GM12878 (cell line): ENCODE data around the gene FGR. TPM values are rescaled to one million over a fixed set of nuclear protein-coding genes. Genes with fewer than 3 reads are reported as not detected.

Experiments
- ATAC-seq: fragments of 200-7000 bp; cut with Tn5 transposase; 3 replicates; pipeline ENCODE4 v1.9.1; 2020; ENCODE audit warnings: mild to moderate bottlenecking, moderate library complexity
- BruUV-seq: library from RNA; stranded (reverse); fragments of 400-500 nt; replicated peaks from 2 replicates; lab custom pipeline; 2021; lab: Mats Ljungman, UMichigan
- CTCF ChIA-PET: fragments of 300-600 bp; sonication (Branson Sonifier 250); formaldehyde crosslinking; extraction: SDS; loops from one replicate; lab custom pipeline; 2021; ENCODE audit warnings: inconsistent platforms; lab: Yijun Ruan, JAX
- POLR2A ChIA-PET: fragments of 350-600 bp; formaldehyde crosslinking; extraction: SDS; loops from one replicate; lab custom pipeline; 2021; ENCODE audit warnings: inconsistent platforms; lab: Charles Lee
- RAD21 ChIA-PET: fragments of 300-600 bp; sonication (Branson Sonifier 250); formaldehyde crosslinking; loops from one replicate; lab custom pipeline; 2023; ENCODE audit warnings: antibody characterized with exemption; ENCODE audit not compliant: unreplicated experiment; lab: Charles Lee
- SMC1A ChIA-PET: fragments of 300-600 bp; sonication (Branson Sonifier 250); formaldehyde crosslinking; loops from one replicate; lab custom pipeline; 2023; ENCODE audit not compliant: unreplicated experiment, uncharacterized antibody; lab: Charles Lee
- DNase-seq: peaks from one replicate; pipeline ENCODE4 v3.0.0-alpha.2; 2011; ENCODE audit warnings: low read depth, low spot score
- FAIRE-seq: peaks from 3 replicates; lab custom pipeline; 2011; peaks lifted over from hg19 to GRCh38; lab: Jason Lieb, UNC
- H2AFZ ChIP-seq: 2 replicates; pipeline ENCODE4 v1.6.0; 2011; ENCODE audit warnings: low read depth, low read length, control low read depth; ENCODE audit not compliant: control insufficient read depth
- H3K27ac ChIP-seq: 2 replicates; pipeline ENCODE4 v1.5.1; 2011; ENCODE audit warnings: control low read depth; ENCODE audit not compliant: control insufficient read depth, insufficient read depth
- H3K27me3 ChIP-seq, 2 experiments: replicated peaks in 1 of 2; 2 replicates each; pipeline versions ENCODE4 v1.6.0 to v1.6.1; 2011; ENCODE audit warnings: low read length in 1 of 2; ENCODE audit not compliant: control insufficient read depth in 2 of 2, insufficient read depth in 2 of 2
- H3K36me3 ChIP-seq, 2 experiments: 2 replicates each; pipeline ENCODE4 v1.5.1; 2011; ENCODE audit warnings: low read length in 1 of 2; ENCODE audit not compliant: control insufficient read depth in 2 of 2, insufficient read depth in 2 of 2
- H3K4me1 ChIP-seq: 2 replicates; pipeline ENCODE4 v1.6.1; 2011; ENCODE audit warnings: mild to moderate bottlenecking, low read length, moderate library complexity, mixed read lengths; ENCODE audit not compliant: control insufficient read depth, insufficient read depth
- H3K4me2 ChIP-seq: 2 replicates; pipeline ENCODE4 v1.6.0; 2011; ENCODE audit warnings: control low read depth; ENCODE audit not compliant: control insufficient read depth, insufficient read depth
- H3K4me3 ChIP-seq: fragments of 200-600 bp; sonication (generic); 2 replicates; pipeline ENCODE4 v1.5.1; 2016
- H3K79me2 ChIP-seq: 2 replicates; pipeline ENCODE4 v1.6.0; 2011; ENCODE audit warnings: low read length; ENCODE audit not compliant: control insufficient read depth, insufficient read depth
- H3K9ac ChIP-seq: 2 replicates; pipeline ENCODE4 v1.8.0; 2011; ENCODE audit warnings: low read length, control low read depth, mixed read lengths; ENCODE audit not compliant: control insufficient read depth, insufficient read depth
- H3K9me3 ChIP-seq: replicated peaks from 3 replicates; pipeline ENCODE4 v1.5.1; 2011; ENCODE audit warnings: mild to moderate bottlenecking, low read length; ENCODE audit not compliant: control insufficient read depth, insufficient read depth
- H4K20me1 ChIP-seq: 2 replicates; pipeline ENCODE4 v1.6.0; 2011; ENCODE audit not compliant: control insufficient read depth, insufficient read depth
- BCL11A ChIP-seq: IDR thresholded peaks from 2 replicates; pipeline ENCODE4 v1.6.1; 2011; ENCODE audit warnings: low read depth, low read length
- ETV6 ChIP-seq, 2 experiments: fragments of 450-650 bp in 1 of 2; IDR thresholded peaks in 1 of 2; conservative IDR thresholded peaks in 1 of 2; 2 replicates each; pipeline ENCODE4 v1.6.1; 2014; ENCODE audit warnings: antibody characterized with exemption in 1 of 2, borderline replicate concordance in 1 of 2, low read depth in 1 of 2, mild to moderate bottlenecking in 1 of 2, moderate library complexity in 1 of 2
- JUND ChIP-seq: IDR thresholded peaks from 2 replicates; pipeline ENCODE4 v1.6.1; 2012; ENCODE audit warnings: low read depth, mild to moderate bottlenecking, low read length, improper control_type of control experiment, moderate library complexity
- POLR2A ChIP-seq: IDR thresholded peaks from 2 replicates; pipeline ENCODE4 v1.6.1; 2011; ENCODE audit warnings: low read depth, mild to moderate bottlenecking, low read length
- ZNF24 ChIP-seq: fragments of 450-650 bp; IDR thresholded peaks from 2 replicates; pipeline ENCODE4 v1.6.1; 2017; ENCODE audit warnings: antibody characterized with exemption, mild to moderate bottlenecking
- ZNF274 ChIP-seq: IDR thresholded peaks from one replicate; pipeline ENCODE4 v1.8.0; 2011; ENCODE audit not compliant: insufficient read length, insufficient read depth
- WGBS: methylation state at CpG from one replicate; pipeline ENCODE4 v1.1.6; 2016; ENCODE audit warnings: low lambda C conversion rate; ENCODE audit not compliant: insufficient replicate concordance, insufficient coverage; ENCODE audit errors: missing lambda C conversion rate; 5-methylcytosine and 5-hydroxymethylcytosine counted together
- in situ Hi-C: fragments of 300-500 bp; cut with MboI; formaldehyde crosslinking; loops from 9 replicates; pipeline ENCODE4 v1.14.3; 2018; ENCODE audit warnings: mixed read lengths
- intact Hi-C: fragments of 100-400 bp; cut with micrococcal nuclease; formaldehyde crosslinking; loops from one replicate; pipeline ENCODE4 v1.14.2; 2022; ENCODE audit not compliant: unreplicated experiment
- polyA plus RNA-seq, 11 experiments: library from polyadenylated mRNA; depleted of rRNA in 4 of 11; unstranded in 6 of 11; stranded (reverse) in 5 of 11; fragments of >200 nt; fragmentation: Nextera tagmentation in 4 of 11; fragmentation: Illumina TruSeq in 1 of 11; extraction: Ambion mirVana in 4 of 11; extraction: Trizol in 1 of 11; gene quantifications; 1 replicate in 1 of 11; 2 replicates in 10 of 11; pipeline versions ENCODE4 v1.2.1 to v1.2.3, GENCODE V29; 2011 to 2016; ENCODE audit warnings: inconsistent platforms in 2 of 11, missing spikeins in 2 of 11, low read depth in 1 of 11
- total RNA-seq, 4 experiments: library from RNA; depleted of rRNA in 3 of 4; stranded (reverse); fragments of >200 nt in 3 of 4; fragmentation: Illumina TruSeq in 1 of 4; extraction: Trizol in 1 of 4; gene quantifications; 2 replicates each; pipeline versions ENCODE4 v1.2.1 to v1.2.3, GENCODE V29; 2013 to 2021
- TF ChIP-seq, protein P1 (sequence below): fragments of 450-650 bp; IDR thresholded peaks from 2 replicates; pipeline ENCODE4 v1.6.1; 2017; ENCODE audit warnings: low read depth, mild to moderate bottlenecking, moderate library complexity
- TF ChIP-seq, protein P2 (sequence below): fragments of 450-650 bp; formaldehyde crosslinking; IDR thresholded peaks from 2 replicates; pipeline ENCODE4 v1.5.0; 2022; ENCODE audit warnings: mild to moderate bottlenecking, missing genetic modification characterization
- TF ChIP-seq, protein P3 (sequence below): IDR thresholded peaks from 2 replicates; pipeline ENCODE4 v1.6.1; 2012; ENCODE audit warnings: low read depth, low read length, improper control_type of control experiment

FGR gene
- total and polyA plus RNA-seq, 10 of the 15 experiments (the other 5 are each of a cell fraction or from before 2014, with no cell fraction given) = 10.9 to 193 (median 74.7) TPM

DNA sequence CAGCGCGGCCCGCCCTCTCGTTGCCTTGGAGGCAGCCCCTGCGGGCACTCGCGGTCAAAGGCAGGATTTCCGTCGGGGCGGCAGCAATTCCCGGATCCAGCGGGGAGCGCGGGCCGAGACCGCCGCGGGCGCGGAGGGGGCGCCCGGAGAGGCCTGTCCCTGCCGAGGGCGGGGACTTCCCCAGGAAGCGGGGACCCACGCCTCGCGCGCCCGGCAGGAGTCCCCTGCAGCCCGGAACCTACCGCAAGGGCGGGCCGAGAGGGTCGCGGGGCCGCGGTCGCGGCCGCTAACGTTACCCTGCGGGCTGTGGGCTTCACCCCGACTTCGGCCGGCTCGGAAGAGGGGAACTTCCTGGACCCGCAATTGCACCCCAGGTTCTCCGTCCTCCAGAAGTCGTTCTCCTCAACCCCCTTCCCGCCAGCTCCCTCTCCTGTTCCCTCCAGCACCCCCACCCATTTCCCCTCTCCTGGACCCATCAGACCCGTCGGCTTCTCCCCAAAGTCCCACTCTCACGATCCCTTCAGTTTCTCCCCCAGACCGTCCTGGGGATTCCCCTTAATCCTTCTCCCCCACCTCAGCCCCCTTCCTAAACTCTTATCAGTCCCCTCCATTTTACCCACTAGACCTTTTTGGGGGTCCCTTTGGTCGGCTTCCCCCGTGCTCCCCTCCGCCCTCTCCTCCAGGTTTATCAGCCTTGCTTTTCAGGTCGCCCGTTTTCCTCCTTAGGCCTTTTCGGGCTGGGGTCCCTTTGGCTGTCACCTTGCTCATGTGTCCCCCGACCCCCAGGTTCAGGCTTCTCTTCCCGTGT, 604 bp downstream of the FGR start:
- H4K20me1 ChIP-seq = no peaks in the 10 kb centered on the region
- H3K79me2 ChIP-seq = peaks cover 3% of the 10 kb centered on the region
- peak overlapping the region; percentile 87 for H3K4me2 ChIP-seq
- H3K4me1 ChIP-seq = peaks cover 69% of the 10 kb centered on the region
- peak overlapping the region; percentile 46 for H2AFZ ChIP-seq
- DNase-seq (no peak), FAIRE-seq (no peak), ATAC-seq (peak; percentile 5)
- peak overlapping the region; percentile 95 for H3K27ac ChIP-seq
- ChIA-PET CTCF (interaction anchor here (1.1 to 17.2 kb wide), 4 partner anchors 9 to 27 kb away, joined by 3 to 208 read pairs (median 52); partner anchors contain the start of gene AHDC1), SMC1A (interaction anchor here (2.9 to 6.5 kb wide), 2 partner anchors 25 to 27 kb away, joined by 11 to 87 read pairs; no protein-coding TSS in a partner anchor), RAD21 (interaction anchor here (2.6 to 14.6 kb wide), 3 partner anchors 12 to 29 kb away, joined by 10 to 211 read pairs (median 33); no protein-coding TSS in a partner anchor), POLR2A (interaction anchor here (0.7 to 14.3 kb wide), 4 partner anchors 9 to 28 kb away, joined by 3 to 141 read pairs (median 50); no protein-coding TSS in a partner anchor)
- H3K4me3 ChIP-seq = peak overlapping the region; percentile 66
- no peaks in the 10 kb centered on the region for H3K36me3 ChIP-seq
- WGBS = 3% methylated on average over 60 of the region's 63 CpGs
- peak overlapping the region; percentile 86 for H3K9ac ChIP-seq
- no peaks in the 10 kb centered on the region; the same call in 2 of the 3 replicates for H3K9me3 ChIP-seq
- no peaks in the 10 kb centered on the region for H3K27me3 ChIP-seq
- intact Hi-C loops (no loop called here), in situ Hi-C loops (no loop called here)
- no TSS peak for BruUV-seq
- TF ChIP-seq ZNF274 (no peak), BCL11A (peak; percentile 66; the same call in 1 of the 2 replicates), ETV6 (conservative IDR thresholded peaks at IDR 0.05 in 1 of 2, IDR thresholded peaks at IDR 0.05 in 1 of 2; ENCODE audit: borderline replicate concordance in 1 of 2, low read depth in 1 of 2) (peak in 1 of 2 experiments; percentile 32; a peak in 1 of 4 replicates), ZNF24 (peak; percentile 18; the same call in 1 of the 2 replicates), JUND (0 out of 2 replicates have a peak, but pooled peaks have one; percentile 13), POLR2A (peak; percentile 52)
- TF ChIP-seq, protein P1, sequence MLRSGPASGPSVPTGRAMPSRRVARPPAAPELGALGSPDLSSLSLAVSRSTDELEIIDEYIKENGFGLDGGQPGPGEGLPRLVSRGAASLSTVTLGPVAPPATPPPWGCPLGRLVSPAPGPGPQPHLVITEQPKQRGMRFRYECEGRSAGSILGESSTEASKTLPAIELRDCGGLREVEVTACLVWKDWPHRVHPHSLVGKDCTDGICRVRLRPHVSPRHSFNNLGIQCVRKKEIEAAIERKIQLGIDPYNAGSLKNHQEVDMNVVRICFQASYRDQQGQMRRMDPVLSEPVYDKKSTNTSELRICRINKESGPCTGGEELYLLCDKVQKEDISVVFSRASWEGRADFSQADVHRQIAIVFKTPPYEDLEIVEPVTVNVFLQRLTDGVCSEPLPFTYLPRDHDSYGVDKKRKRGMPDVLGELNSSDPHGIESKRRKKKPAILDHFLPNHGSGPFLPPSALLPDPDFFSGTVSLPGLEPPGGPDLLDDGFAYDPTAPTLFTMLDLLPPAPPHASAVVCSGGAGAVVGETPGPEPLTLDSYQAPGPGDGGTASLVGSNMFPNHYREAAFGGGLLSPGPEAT = peak; percentile 64; the same call in 1 of the 2 replicates
- TF ChIP-seq, protein P2, sequence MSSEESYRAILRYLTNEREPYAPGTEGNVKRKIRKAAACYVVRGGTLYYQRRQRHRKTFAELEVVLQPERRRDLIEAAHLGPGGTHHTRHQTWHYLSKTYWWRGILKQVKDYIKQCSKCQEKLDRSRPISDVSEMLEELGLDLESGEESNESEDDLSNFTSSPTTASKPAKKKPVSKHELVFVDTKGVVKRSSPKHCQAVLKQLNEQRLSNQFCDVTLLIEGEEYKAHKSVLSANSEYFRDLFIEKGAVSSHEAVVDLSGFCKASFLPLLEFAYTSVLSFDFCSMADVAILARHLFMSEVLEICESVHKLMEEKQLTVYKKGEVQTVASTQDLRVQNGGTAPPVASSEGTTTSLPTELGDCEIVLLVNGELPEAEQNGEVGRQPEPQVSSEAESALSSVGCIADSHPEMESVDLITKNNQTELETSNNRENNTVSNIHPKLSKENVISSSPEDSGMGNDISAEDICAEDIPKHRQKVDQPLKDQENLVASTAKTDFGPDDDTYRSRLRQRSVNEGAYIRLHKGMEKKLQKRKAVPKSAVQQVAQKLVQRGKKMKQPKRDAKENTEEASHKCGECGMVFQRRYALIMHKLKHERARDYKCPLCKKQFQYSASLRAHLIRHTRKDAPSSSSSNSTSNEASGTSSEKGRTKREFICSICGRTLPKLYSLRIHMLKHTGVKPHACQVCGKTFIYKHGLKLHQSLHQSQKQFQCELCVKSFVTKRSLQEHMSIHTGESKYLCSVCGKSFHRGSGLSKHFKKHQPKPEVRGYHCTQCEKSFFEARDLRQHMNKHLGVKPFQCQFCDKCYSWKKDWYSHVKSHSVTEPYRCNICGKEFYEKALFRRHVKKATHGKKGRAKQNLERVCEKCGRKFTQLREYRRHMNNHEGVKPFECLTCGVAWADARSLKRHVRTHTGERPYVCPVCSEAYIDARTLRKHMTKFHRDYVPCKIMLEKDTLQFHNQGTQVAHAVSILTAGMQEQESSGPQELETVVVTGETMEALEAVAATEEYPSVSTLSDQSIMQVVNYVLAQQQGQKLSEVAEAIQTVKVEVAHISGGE (CRISPR knock-in tag) = no peak
- TF ChIP-seq, protein P3, sequence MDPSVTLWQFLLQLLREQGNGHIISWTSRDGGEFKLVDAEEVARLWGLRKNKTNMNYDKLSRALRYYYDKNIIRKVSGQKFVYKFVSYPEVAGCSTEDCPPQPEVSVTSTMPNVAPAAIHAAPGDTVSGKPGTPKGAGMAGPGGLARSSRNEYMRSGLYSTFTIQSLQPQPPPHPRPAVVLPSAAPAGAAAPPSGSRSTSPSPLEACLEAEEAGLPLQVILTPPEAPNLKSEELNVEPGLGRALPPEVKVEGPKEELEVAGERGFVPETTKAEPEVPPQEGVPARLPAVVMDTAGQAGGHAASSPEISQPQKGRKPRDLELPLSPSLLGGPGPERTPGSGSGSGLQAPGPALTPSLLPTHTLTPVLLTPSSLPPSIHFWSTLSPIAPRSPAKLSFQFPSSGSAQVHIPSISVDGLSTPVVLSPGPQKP = 0 out of 2 replicates have a peak, but pooled peaks have one; percentile 15
